OCI-LY3 (cell line): Measurements from ENCODE around the gene ZNF595.
A peak's percentile ranks its signal among the peaks of the same experiment; 100 is the strongest.
"Not testable (repeated sequence)": the region's sequence is repeated elsewhere in the genome, so short reads cannot be mapped to it uniquely, and the experiment has no call there.

ENCODE experiments used
- H2AFZ ChIP-seq: fragments of 200-600, 300-600 bp; shearing (Covaris generic); 2 replicates; pipeline ENCODE4 v1.6.0; 2014; ENCODE audit warnings: antibody characterized with exemption, low read depth, low read length
- H3K27ac ChIP-seq: fragments of 200-600, 300-600 bp; sonication (generic); 2 replicates; pipeline ENCODE4 v1.5.1; 2014; ENCODE audit warnings: mild to moderate bottlenecking, low read length, moderate library complexity, mixed read lengths
- H3K27me3 ChIP-seq: fragments of 200-600, 300-600 bp; sonication (generic); 2 replicates; pipeline ENCODE4 v1.6.1; 2014; ENCODE audit warnings: low read depth, low read length, mixed read lengths
- H3K36me3 ChIP-seq: fragments of 200-600, 300-600 bp; sonication (generic); replicated peaks from 2 replicates; pipeline ENCODE3; 2014; ENCODE audit warnings: low read depth, low read length, mixed read lengths
- H3K4me1 ChIP-seq: fragments of 300-600, 200-600 bp; sonication (generic); 2 replicates; pipeline ENCODE4 v1.6.1; 2014; ENCODE audit warnings: low read length, mixed read lengths
- H3K4me2 ChIP-seq: fragments of 200-600, 300-600 bp; sonication (generic); 2 replicates; pipeline ENCODE4 v1.6.1; 2014; ENCODE audit warnings: low read length, mixed read lengths
- H3K4me3 ChIP-seq: fragments of 300-600, 200-600 bp; sonication (generic); 2 replicates; pipeline ENCODE4 v1.5.1; 2014; ENCODE audit warnings: antibody characterized with exemption, mild to moderate bottlenecking, low read length, moderate library complexity
- H3K79me2 ChIP-seq: fragments of 300-600, 200-600 bp; shearing (Covaris generic); 2 replicates; pipeline ENCODE4 v1.6.1; 2014; ENCODE audit warnings: mild to moderate bottlenecking, low read length, mixed read lengths
- H3K9ac ChIP-seq: fragments of 300-600, 200-600 bp; shearing (Covaris generic); 2 replicates; pipeline ENCODE4 v1.6.0; 2014; ENCODE audit warnings: mild to moderate bottlenecking, low read length, moderate library complexity
- H3K9me3 ChIP-seq: fragments of 200-600, 300-600 bp; shearing (Covaris generic); 2 replicates; pipeline ENCODE4 v1.6.1; 2014; ENCODE audit warnings: low read length, mixed read lengths; ENCODE audit not compliant: insufficient read depth
- H4K20me1 ChIP-seq: fragments of 200-600, 300-600 bp; sonication (generic); 2 replicates; pipeline ENCODE4 v1.6.1; 2016; ENCODE audit warnings: low read length, mixed read lengths; ENCODE audit not compliant: insufficient read depth

ZNF595 gene

GRCh38 chr4:27501-27900, 25.6 kb upstream of the ZNF595 start:
- not testable (repeated sequence) for H3K4me3 ChIP-seq, H4K20me1 ChIP-seq, H3K4me1 ChIP-seq, H3K9me3 ChIP-seq, H3K27me3 ChIP-seq, H2AFZ ChIP-seq, H3K27ac ChIP-seq, H3K9ac ChIP-seq, H3K36me3 ChIP-seq, H3K4me2 ChIP-seq, H3K79me2 ChIP-seq

- H3K27ac ChIP-seq, H3K4me3 ChIP-seq, H3K36me3 ChIP-seq, H4K20me1 ChIP-seq, H3K4me1 ChIP-seq, H2AFZ ChIP-seq, H3K9ac ChIP-seq, H3K9me3 ChIP-seq, H3K27me3 ChIP-seq, H3K4me2 ChIP-seq, H3K79me2 ChIP-seq: not testable (repeated sequence)
These were observed 24.2 kb upstream of the ZNF595 start for GRCh38 chr4:28767-29542.

- not testable (repeated sequence) for H3K9ac ChIP-seq, H3K27me3 ChIP-seq, H3K4me3 ChIP-seq, H3K4me2 ChIP-seq, H3K9me3 ChIP-seq, H3K27ac ChIP-seq, H3K4me1 ChIP-seq, H2AFZ ChIP-seq, H4K20me1 ChIP-seq, H3K36me3 ChIP-seq, H3K79me2 ChIP-seq
These were observed 19.8 kb upstream of the ZNF595 start for GRCh38 chr4:33314-33713.

GRCh38 chr4:36559-37415, 16.3 kb upstream of the ZNF595 start:
- not testable (repeated sequence) for H3K27me3 ChIP-seq, H3K4me1 ChIP-seq, H3K4me3 ChIP-seq, H3K27ac ChIP-seq, H3K79me2 ChIP-seq, H4K20me1 ChIP-seq, H3K9me3 ChIP-seq, H3K9ac ChIP-seq, H3K36me3 ChIP-seq, H2AFZ ChIP-seq
- H3K4me2 ChIP-seq, result peak overlapping the region; percentile 14; the same call in 1 of the 2 replicates

GRCh38 chr4:38202-38601, 14.9 kb upstream of the ZNF595 start:
- not testable (repeated sequence) for H3K36me3 ChIP-seq, H3K4me1 ChIP-seq, H3K27ac ChIP-seq, H3K9ac ChIP-seq, H3K79me2 ChIP-seq, H2AFZ ChIP-seq, H3K27me3 ChIP-seq, H3K9me3 ChIP-seq, H3K4me3 ChIP-seq, H4K20me1 ChIP-seq, H3K4me2 ChIP-seq

GRCh38 chr4:43375-43774, 9.7 kb upstream of the ZNF595 start:
- H3K27ac ChIP-seq, result peak overlapping the region; percentile 62
- peak overlapping the region; percentile 27 for H3K4me2 ChIP-seq
- not testable (repeated sequence) for H3K79me2 ChIP-seq, H3K9me3 ChIP-seq, H2AFZ ChIP-seq, H3K27me3 ChIP-seq, H4K20me1 ChIP-seq, H3K4me3 ChIP-seq, H3K9ac ChIP-seq, H3K36me3 ChIP-seq
- H3K4me1 ChIP-seq, result peaks cover 17% of the 10 kb centered on the region

GRCh38 chr4:51253-51652, 1.9 kb upstream of the ZNF595 start:
- not testable (repeated sequence) for H3K9me3 ChIP-seq, H3K36me3 ChIP-seq, H2AFZ ChIP-seq, H3K79me2 ChIP-seq, H3K27me3 ChIP-seq, H4K20me1 ChIP-seq
- H3K4me1 ChIP-seq, result peaks cover 19% of the 10 kb centered on the region
- peak overlapping the region; percentile 55; the same call in 1 of the 2 replicates for H3K4me3 ChIP-seq
- H3K9ac ChIP-seq, result peak overlapping the region; percentile 69
- peak overlapping the region; percentile 86 for H3K27ac ChIP-seq
- H3K4me2 ChIP-seq, result peak overlapping the region; percentile 64

GRCh38 chr4:51655-52277, 1.4 kb upstream of the ZNF595 start:
- not testable (repeated sequence) for H3K36me3 ChIP-seq, H3K79me2 ChIP-seq, H3K9me3 ChIP-seq, H4K20me1 ChIP-seq, H3K27me3 ChIP-seq, H2AFZ ChIP-seq, H3K9ac ChIP-seq, H3K4me2 ChIP-seq, H3K4me3 ChIP-seq
- Histone ChIP-seq H3K27ac (peak overlapping the region; percentile 86), H3K4me1 (peaks cover 17% of the 10 kb centered on the region)

GRCh38 chr4:53521-53920, 400 bp downstream of the ZNF595 start:
- H3K27ac ChIP-seq, H3K4me2 ChIP-seq, H3K27me3 ChIP-seq, H2AFZ ChIP-seq, H3K36me3 ChIP-seq, H4K20me1 ChIP-seq, H3K9me3 ChIP-seq: not testable (repeated sequence)
- H3K4me3 ChIP-seq, result 0 out of 2 replicates have a peak overlapping the region, but pooled peaks have one; percentile 23
- H3K9ac ChIP-seq, result peak overlapping the region; percentile 51; the same call in 1 of the 2 replicates
- peaks cover 14% of the 10 kb centered on the region for H3K4me1 ChIP-seq
- H3K79me2 ChIP-seq, result peaks cover 17% of the 10 kb centered on the region
